CD4-positive, alpha-beta T cell treated with Interleukin-6 for 4 hours (primary cell): ENCODE data around the gene MLYCD.

Experiments
- DNase-seq: peaks from one replicate; pipeline ENCODE4 v3.0.0-alpha.2; 2020; ENCODE audit warnings: mixed read lengths

MLYCD gene

GRCh38 chr16:83899978-83900377, 1.1 kb downstream of the MLYCD start:
- no peak for DNase-seq

- DNase-seq, result no peak
These were observed 1.7 kb downstream of the MLYCD start for GRCh38 chr16:83900571-83900970.

- DNase-seq, result no peak
These were observed 2.2 kb downstream of the MLYCD start for GRCh38 chr16:83901101-83901500.

- no peak for DNase-seq
These were observed 4.8 kb downstream of the MLYCD start for GRCh38 chr16:83903751-83904150.

- no peak for DNase-seq
These were observed 7.8 kb downstream of the MLYCD start for GRCh38 chr16:83906683-83907082.

GRCh38 chr16:83907111-83907510, 8.2 kb downstream of the MLYCD start:
- DNase-seq, result no peak

GRCh38 chr16:83907631-83908250, 8.8 kb downstream of the MLYCD start:
- no peak for DNase-seq

GRCh38 chr16:83908798-83909197, 9.9 kb downstream of the MLYCD start:
- no peak for DNase-seq

GRCh38 chr16:83911290-83911689, 12.4 kb downstream of the MLYCD start:
- no peak for DNase-seq

GRCh38 chr16:83912519-83913244, 13.8 kb downstream of the MLYCD start:
- DNase-seq, result no peak

GRCh38 chr16:83913245-83913633, 14.3 kb downstream of the MLYCD start:
- DNase-seq, result no peak

- no peak for DNase-seq
These were observed 15.3 kb downstream of the MLYCD start for GRCh38 chr16:83914091-83914710.

GRCh38 chr16:83915081-83915480, 16.2 kb downstream of the MLYCD start:
- no peak for DNase-seq

- DNase-seq, result no peak
These were observed 16.6 kb downstream of the MLYCD start for GRCh38 chr16:83915491-83915890.

GRCh38 chr16:83917152-83918120, 18.5 kb downstream of the MLYCD start:
- DNase-seq, result no peak

GRCh38 chr16:83920894-83921491, 22.1 kb downstream of the MLYCD start:
- no peak for DNase-seq

GRCh38 chr16:83923581-83924365, 24.9 kb downstream of the MLYCD start:
- no peak for DNase-seq

GRCh38 chr16:83924686-83925085, 25.8 kb downstream of the MLYCD start:
- no peak for DNase-seq

GRCh38 chr16:83925095-83925905, 26.4 kb downstream of the MLYCD start:
- DNase-seq, result no peak

- no peak for DNase-seq
These were observed 27.2 kb downstream of the MLYCD start for GRCh38 chr16:83925957-83926725.
